ENCODE results near the gene ERCC6.

Gene ERCC6

DNA sequence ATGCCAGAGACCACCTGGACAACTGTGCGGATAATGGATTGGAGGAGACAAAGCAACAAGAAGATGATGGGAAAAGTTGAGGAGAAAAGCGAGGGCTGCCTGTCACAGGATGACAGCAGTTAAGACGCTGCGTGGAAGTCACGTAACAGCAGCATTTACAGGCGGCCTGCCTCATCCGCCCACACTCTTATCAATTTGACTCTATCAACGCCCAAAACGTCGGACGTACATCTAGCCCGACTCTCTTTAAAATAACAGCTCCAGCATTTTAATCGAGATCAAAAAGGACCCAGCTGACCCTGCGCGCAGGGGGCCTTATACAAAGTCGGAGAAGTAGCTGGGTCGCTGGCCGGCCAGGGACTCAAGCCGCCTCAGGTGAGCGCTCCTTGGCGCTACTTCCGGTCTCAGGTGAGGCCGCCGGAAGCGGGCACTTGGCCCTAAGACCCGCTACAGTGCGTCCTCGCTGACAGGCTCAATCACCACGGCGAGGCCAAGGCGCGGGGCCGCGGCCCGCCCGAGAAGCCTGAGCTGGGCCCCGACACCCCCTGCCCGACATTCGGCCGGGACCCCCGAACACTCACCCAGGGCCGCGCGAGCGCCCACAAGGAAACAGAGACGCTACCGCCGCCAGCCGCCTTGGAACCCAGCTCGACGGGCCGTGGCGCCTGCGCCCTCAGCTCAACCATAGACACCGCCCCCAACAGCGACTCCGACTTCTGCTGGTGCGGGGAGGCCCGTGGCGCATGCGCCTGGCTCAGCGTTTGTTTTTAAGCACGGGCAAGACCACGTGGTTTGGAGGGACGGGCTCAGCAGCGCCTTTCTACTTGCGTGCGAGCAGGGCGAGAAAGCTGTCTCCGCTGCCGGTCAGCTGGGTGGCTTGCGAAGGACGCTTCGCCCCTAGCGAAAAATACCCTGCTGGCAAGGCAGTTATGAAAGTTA is at the start of gene ERCC6:
TSS of gene ERCC6 (minus strand) at position 741 of the 939 bp plus-strand sequence.
- peak; percentile 84 for DNase-seq

DNA sequence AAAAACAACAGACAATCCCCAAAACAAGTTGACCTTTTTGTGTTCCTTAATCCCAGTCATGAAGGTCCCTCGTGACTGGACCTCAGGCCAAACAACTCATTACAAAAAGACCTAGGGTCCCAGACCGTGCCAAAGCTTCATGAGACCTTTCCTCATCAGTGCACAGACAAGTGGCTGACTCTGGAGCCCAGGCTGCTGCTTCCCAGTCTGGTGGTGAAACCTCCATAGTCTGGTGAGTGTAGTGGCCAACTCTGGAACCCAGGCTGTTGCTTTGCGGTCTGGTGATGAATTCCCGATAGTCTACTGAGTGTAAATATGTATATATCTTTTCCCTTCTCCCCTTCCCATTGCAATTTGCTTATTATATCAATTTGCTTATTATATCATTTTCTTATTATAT is 49.1 kb upstream of the ERCC6 start:
- no peak for DNase-seq

DNA sequence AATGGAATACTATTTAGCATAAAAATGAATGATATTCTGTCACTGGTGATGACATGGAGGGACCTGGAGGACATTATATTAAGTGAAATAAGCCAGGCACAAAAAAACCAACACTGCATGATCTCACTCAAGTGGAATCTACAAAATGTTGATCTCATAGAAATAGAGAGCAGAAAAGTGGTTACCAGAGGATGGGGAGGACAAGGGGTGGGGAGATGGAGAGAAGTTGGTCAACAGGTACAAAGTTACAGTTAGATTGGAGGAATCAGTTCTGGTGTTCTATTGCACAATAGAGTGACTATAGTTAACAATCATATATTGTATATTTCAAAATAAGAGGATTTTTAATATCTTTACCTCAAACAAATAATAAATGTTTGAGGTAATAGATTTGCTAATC is 46.5 kb upstream of the ERCC6 start:
- no peak for DNase-seq

DNA sequence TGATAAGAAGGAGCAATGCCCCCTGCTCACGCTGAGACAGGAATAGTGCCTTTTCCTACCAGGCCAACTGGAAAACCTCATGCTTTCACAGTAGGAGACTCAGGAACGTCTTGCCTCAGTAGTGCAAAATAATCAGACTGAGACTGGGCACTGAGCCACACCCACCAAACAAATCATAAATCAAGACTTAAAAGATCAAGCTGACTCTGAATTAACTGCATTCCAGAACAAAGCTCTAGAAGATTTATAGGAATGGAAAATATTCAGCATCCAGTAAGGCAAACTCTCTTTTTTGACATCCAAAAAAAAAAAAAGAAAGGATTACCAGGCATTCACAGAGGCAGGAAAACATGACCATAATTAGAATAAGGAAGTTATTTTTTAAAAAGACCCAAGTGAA is 40.7 kb upstream of the ERCC6 start:
- DNase-seq = no peak

GRCh38 chr10:49578392-49578791 is 39.5 kb upstream of the ERCC6 start:
- DNase-seq = no peak

GRCh38 chr10:49577182-49577925 is 38.4 kb upstream of the ERCC6 start:
- DNase-seq = no peak

DNA sequence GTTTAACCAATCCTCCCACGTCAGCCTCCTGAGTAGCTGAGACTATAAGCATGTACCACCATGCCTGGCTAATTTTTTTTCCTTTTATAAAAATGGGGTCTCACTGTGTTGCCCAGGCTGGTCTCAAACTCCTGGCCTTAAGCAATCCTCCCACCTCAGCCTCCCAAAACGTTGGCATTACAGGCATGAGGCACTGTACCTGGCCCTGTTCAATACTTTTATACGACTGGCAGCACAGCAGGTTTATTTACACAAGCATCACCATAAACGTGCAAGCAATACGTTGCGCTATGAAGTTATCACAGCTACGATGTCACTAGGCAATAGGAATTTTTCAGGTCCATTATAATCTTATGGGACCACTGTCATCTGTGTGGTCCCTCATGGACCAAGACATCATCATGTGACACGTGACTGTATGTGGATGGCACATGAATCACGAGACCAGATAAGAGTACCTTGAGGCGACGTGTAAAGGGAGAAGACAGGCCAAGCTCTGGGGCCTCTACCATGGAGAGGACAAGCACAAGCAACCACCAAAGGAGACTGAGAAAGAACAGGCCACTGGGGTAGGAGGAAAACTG is 36.7 kb upstream of the ERCC6 start:
- DNase-seq = no peak

- no peak for DNase-seq
These were observed 33.7 kb upstream of the ERCC6 start for GRCh38 chr10:49572594-49573114.

GRCh38 chr10:49571388-49571787 is 32.5 kb upstream of the ERCC6 start:
- no peak for DNase-seq

GRCh38 chr10:49569031-49569631 is 30.2 kb upstream of the ERCC6 start:
- DNase-seq = no peak

DNA sequence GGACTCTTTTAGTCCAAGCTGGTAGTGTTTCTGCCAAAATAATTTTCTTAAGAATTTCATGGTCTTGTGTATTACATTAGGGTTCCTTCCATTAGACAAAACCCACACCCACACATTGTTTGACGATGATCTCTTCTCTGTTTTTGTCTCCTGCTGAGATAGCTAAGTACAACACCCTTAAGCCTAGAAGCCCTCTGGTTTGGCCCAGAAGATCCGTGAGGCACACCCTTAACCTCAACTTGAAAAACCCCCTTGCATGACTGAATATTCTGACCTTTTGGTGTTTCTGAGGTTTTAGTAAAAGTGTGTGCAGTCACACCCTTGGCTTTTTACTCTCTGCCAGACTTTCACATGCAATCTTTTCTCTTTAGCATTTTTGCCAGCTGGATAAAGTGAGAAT is 29.3 kb upstream of the ERCC6 start:
- DNase-seq = no peak

DNA sequence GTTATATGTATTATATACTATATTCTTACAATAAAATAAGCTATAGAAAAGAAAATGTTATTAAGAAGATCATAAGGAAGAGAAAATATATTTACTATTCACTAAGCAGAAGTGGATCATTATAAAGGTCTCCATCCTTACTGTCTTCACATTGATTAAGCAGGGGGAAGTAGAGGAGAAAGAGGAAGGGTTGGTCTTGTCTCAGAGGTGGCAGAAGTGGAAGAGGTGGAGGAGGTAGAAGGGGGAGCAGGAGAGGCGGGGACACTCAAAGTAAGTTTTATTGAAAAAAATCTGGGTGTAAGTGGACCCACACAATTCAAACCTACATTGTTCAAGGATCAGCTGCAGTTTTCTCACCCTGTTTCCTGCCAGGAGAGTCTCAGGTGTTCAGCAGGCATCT is 28.9 kb upstream of the ERCC6 start:
- DNase-seq = no peak

DNA sequence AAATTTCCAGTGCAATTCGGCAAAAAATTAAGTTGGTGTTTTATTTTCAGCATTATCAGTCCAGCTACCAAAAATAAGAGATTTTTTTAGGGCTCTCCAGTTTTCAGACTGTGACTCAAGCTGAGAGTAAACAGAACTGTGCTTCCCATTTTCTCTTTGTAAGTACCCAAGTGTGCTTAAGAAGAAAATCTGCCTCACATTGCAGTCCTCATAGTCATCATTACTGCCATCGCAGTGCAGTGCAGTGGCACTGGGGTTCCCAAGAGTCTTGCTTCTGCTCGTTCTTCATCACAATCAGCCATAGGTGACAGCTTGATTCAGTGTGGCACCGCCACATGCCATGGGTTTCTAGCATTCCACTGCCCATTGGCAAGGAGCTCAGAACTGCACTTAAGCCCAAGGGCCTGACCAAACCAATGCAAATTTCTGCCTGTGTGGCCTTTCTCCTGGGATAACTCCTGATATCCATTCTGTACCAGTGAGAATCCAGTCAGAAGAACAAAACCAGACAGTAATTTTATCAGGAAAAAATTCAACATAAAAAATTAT is 25.6 kb upstream of the ERCC6 start:
- no peak for DNase-seq

GRCh38 chr10:49562893-49563292 is 24.0 kb upstream of the ERCC6 start:
- DNase-seq = no peak

GRCh38 chr10:49560526-49560925 is 21.6 kb upstream of the ERCC6 start:
- no peak for DNase-seq

- DNase-seq = no peak
These were observed 20.6 kb upstream of the ERCC6 start for GRCh38 chr10:49559476-49559875.

- no peak for DNase-seq
These were observed 19.3 kb upstream of the ERCC6 start for GRCh38 chr10:49558190-49558589.

- no peak for DNase-seq
These were observed 18.8 kb upstream of the ERCC6 start for GRCh38 chr10:49557681-49558080.

DNA sequence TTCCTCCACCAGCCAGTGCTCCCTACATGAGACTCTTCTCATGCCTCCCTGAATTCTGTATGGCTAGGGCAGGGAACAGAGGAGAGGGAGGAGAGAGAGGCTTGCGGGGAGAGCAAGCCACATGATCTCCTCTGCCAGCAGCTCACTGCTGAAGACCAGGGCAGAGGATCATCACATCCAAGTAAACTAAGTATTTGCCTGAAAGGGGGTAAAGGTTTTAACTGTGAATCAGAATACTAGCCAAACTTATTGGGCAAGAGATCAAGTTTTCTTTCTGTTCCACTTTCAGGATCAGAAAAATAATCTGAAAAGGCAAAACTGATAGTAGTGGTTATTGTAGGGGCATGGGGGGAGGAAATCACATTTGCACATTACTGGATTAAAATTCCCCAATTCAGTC is 17.8 kb upstream of the ERCC6 start:
- DNase-seq = no peak

- DNase-seq = no peak
These were observed 13.4 kb upstream of the ERCC6 start for GRCh38 chr10:49552277-49552676.

GRCh38 chr10:49550563-49550962 is 11.6 kb upstream of the ERCC6 start:
- no peak for DNase-seq

GRCh38 chr10:49549640-49550346 is 10.9 kb upstream of the ERCC6 start:
- DNase-seq = no peak
